GM12873 (cell line): ENCODE data around the gene NBPF1.

Experiments used
- CTCF ChIP-seq: IDR thresholded peaks from 2 replicates; pipeline ENCODE4 v1.5.1; 2012; ENCODE audit warnings: low read depth, mild to moderate bottlenecking, moderate library complexity, low read length, control low read depth; ENCODE audit not compliant: insufficient read depth; ENCODE audit errors: missing control alignments

The NBPF1 gene

GRCh38 chr1:16630661-16631247 lies 17.4 kb upstream of the NBPF1 start:
- TF ChIP-seq CTCF = no peak

DNA sequence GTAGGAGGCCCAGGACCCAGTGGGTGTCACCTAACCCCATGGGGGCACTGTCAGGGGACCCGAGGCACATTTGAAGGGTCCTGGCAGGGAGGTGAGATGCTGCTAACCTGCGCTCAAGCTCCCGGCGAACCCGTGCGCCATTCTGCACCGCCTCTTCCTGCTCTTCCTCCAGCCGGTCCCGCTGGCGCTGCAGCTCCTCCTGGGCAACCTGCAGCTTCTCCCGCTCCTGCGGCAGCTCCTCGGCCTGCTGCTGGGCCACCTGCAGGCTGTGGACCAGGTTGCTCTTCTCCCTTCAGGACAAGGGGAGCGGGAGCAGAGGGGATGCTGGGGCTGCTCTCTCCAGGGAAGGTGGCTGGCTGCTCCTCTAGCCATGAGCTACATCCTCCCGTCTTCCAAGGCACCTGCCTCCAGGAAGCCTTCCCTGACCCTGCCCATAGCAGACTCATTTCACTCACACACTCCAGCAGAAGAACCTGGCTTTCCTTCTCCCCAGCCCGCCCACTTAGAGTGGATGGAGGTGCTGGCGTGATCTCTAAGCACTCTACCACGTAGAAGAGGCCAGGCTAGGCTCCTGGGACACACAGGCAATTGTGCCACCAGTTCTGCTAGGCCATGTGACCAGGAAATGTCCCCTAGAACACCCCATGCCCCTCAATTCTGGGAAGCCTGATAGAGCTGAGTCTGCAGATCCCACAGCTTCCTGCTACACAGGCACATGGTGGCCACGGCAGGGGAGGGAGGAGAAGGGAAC lies 15.2 kb upstream of the NBPF1 start:
- TF ChIP-seq CTCF = no peak

DNA sequence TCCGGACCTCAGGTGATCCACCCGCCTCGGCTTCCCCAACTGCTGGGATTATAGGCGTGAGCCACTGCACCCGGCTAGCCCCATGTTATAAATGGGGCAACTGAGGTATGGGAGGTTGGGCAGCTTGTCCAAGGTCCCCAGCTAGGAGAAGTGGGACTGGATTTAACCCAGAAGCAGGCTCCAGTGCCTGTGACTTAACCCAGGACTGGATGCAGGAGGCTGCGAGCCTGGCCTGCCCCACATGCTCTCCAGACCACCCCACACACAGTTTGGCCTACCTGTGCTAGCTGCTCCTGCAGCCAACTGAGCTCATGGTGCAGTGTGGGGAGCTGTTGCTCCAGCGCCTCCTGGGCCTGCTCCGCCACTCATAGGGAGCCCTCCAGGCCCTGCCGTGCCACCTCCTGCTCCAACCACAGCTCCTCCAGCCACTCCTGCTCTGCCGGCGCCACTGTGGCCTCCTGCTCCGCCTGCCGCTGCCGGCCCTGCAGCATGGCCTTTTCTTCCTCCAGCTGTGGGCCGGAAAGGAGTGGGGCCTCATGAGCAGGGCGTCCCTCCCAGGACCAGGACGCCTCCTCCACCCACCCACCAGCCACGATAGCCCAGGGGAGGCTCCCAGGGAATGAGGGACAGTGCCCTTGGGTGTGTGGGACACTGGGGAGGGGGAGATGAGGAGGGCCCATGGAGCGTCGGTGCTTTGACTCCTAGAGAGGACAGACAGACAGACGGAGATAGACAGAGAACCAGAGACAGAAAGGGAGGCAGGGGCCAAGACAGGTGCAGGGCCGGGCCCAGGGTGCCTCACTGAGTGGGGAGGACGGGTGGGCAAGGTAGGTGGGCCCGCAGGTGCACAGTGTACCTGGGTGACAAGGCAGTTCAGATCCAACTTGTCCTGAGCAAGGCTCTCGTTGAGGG lies 12.4 kb upstream of the NBPF1 start:
- no peak for TF ChIP-seq CTCF

- TF ChIP-seq CTCF = no peak
These were observed 7.9 kb upstream of the NBPF1 start for GRCh38 chr1:16621300-16621658.

- no peak for TF ChIP-seq CTCF
These were observed 5.4 kb upstream of the NBPF1 start for GRCh38 chr1:16618719-16619118.

GRCh38 chr1:16617778-16618580 lies 4.6 kb upstream of the NBPF1 start:
- no peak for TF ChIP-seq CTCF
